ENCODE data around the gene PLEKHM2. TPM values are rescaled to one million over a fixed set of nuclear protein-coding genes. Genes with fewer than 3 reads are reported as not detected.

Gene PLEKHM2
- total and polyA plus RNA-seq, 2 of the 4 experiments (the other 2 are of a cell fraction), result 24.7 to 48.0 TPM

DNA sequence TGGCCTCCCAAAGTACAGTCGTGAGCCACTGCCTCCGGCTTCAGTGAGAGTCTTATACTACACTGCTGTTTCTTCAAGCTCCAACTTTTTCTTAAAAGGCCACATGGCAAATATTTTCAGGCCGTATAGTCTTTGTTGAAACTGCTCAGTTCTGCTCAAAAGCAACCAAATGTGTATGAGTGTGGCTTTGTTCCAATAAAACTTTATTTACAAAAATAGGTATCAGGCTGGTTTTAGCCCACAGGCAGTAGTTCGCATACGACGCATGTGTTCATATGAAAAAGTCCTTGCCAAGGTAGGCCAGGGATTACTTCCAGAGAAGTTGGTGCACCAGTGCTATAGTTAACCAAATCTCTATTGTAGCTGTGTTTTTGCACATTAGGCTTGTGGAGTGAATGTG is 6.2 kb downstream of the PLEKHM2 start:
- no peak overlapping the region for H3K4me3 ChIP-seq (ENCODE audit: insufficient read depth, low read depth, low read length)
- peaks cover 26 to 83% of the 10 kb centered on the region in 2 experiments for H3K79me1 ChIP-seq (ENCODE audit: low read depth in 1 of 2, low read length in 2 of 2)
- no peak for DNase-seq
- no peak for TF ChIP-seq CHD1 (IDR thresholded peaks at IDR 0.05; ENCODE audit: low read depth, low read length)
- H3K4me2 ChIP-seq (ENCODE audit: low read depth, low read length), result no peak overlapping the region
- H3K36me3 ChIP-seq (ENCODE audit: control insufficient read depth, insufficient read depth, low read length), result peaks cover 3% of the 10 kb centered on the region; the same call in 1 of the 2 replicates
- CTCF ChIA-PET, result no interaction called here
- H4K8ac ChIP-seq (ENCODE audit: low read depth in 2 of 2, low read length in 2 of 2), result no peak overlapping the region
- no peak overlapping the region for H2BK20ac ChIP-seq (ENCODE audit: low read depth, low read length)
- no CpG with 5 or more reads among the region's 6 CpGs for WGBS, 2 experiments (ENCODE audit: extremely low coverage in 2 of 2, insufficient read length in 1 of 2)
- H3K27me3 ChIP-seq (ENCODE audit: control insufficient read depth, insufficient read depth, low read length), result no peaks in the 10 kb centered on the region
- no peak overlapping the region for H2AFZ ChIP-seq (replicated peaks; ENCODE audit: low read length, poor library complexity)
- dilution Hi-C loops (cut with HindIII; ENCODE audit: low sequenced_read_pairs, unreplicated experiment) (no loop called here), intact Hi-C loops (cut with micrococcal nuclease) (no loop called here), in situ Hi-C loops (cut with MboI; ENCODE audit: low sequenced_read_pairs) (no loop called here)
- H3K4ac ChIP-seq (ENCODE audit: low read depth, low read length), result no peak overlapping the region
- H4K20me1 ChIP-seq (ENCODE audit: insufficient read depth, low read length), result peaks cover 80% of the 10 kb centered on the region
- no peak overlapping the region for H2BK15ac ChIP-seq (ENCODE audit: low read depth, low read length)
- H3K56ac ChIP-seq (ENCODE audit: extremely low read depth, insufficient read depth, low read length), result no peak overlapping the region
- H3K4me1 ChIP-seq (ENCODE audit: control insufficient read depth, insufficient read depth, low read length), result peaks cover 9% of the 10 kb centered on the region
- POLR2A ChIA-PET (ENCODE audit: unreplicated experiment), result no interaction called here
- no peak overlapping the region for H3K9ac ChIP-seq (ENCODE audit: low read depth, low read length)
- BruUV-seq (replicated peaks), result no TSS peak
- H2BK120ac ChIP-seq (ENCODE audit: low read depth, low read length), result no peak overlapping the region
- no peak overlapping the region for H4K5ac ChIP-seq (ENCODE audit: low read depth, low read length)
- no peak overlapping the region for H3K23ac ChIP-seq (ENCODE audit: low read depth, low read length)
- peaks cover 14% of the 10 kb centered on the region; the same call in 1 of the 2 replicates for H3K9me1 ChIP-seq (ENCODE audit: insufficient read depth, low read length)
- no peak overlapping the region for H4K91ac ChIP-seq (ENCODE audit: insufficient read depth, low read depth, low read length)
- no peak overlapping the region for H3K14ac ChIP-seq (replicated peaks; ENCODE audit: low read depth, low read length)
- H2BK5ac ChIP-seq (ENCODE audit: low read depth, low read length, poor library complexity, severe bottlenecking), result no peak overlapping the region
- H3K18ac ChIP-seq (ENCODE audit: low read depth, low read length), result no peak overlapping the region
- no peak overlapping the region for H2AK9ac ChIP-seq (replicated peaks; ENCODE audit: low read depth, low read length, poor library complexity)
- no peak overlapping the region for H3K27ac ChIP-seq (ENCODE audit: insufficient read depth, low read length)
- H2AK5ac ChIP-seq (ENCODE audit: low read depth, low read length), result no peak overlapping the region
- no peaks in the 10 kb centered on the region for H3K9me3 ChIP-seq (ENCODE audit: control insufficient read depth, insufficient read depth, low read length)
- ATAC-seq (ENCODE audit: low read depth), result no peak

Data from IMR-90 (cell line).